ENCODE measurements around the gene GPX8. TPM values are rescaled to one million over a fixed set of nuclear protein-coding genes. Genes with fewer than 3 reads are reported as not detected.

The GPX8 gene
- total and polyA plus RNA-seq, 9 of the 15 experiments (the other 6 are each of a cell fraction or from before 2014, with no cell fraction given): 0.62 to 1.8 (median 1.2) TPM

GRCh38 chr5:55136521-55136920, 23.4 kb upstream of the GPX8 start (continued):
- TF ChIP-seq, protein P1, sequence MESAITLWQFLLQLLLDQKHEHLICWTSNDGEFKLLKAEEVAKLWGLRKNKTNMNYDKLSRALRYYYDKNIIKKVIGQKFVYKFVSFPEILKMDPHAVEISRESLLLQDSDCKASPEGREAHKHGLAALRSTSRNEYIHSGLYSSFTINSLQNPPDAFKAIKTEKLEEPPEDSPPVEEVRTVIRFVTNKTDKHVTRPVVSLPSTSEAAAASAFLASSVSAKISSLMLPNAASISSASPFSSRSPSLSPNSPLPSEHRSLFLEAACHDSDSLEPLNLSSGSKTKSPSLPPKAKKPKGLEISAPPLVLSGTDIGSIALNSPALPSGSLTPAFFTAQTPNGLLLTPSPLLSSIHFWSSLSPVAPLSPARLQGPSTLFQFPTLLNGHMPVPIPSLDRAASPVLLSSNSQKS (CRISPR knock-in tag; IDR thresholded peaks at IDR 0.05): no peak
- TF ChIP-seq ZNF274 (IDR thresholded peaks at IDR 0.05; ENCODE audit: borderline replicate concordance, low read depth, low read length) (no peak), MEIS2 (IDR thresholded peaks at IDR 0.05; ENCODE audit: partially characterized antibody) (no peak), ZNF445 (CRISPR knock-in tag; IDR thresholded peaks at IDR 0.05; ENCODE audit: low read depth) (no peak), RFX1 (IDR thresholded peaks at IDR 0.05) (no peak), ZNF12 (CRISPR knock-in tag; IDR thresholded peaks at IDR 0.05) (no peak), POLR3A (IDR thresholded peaks at IDR 0.05; ENCODE audit: borderline replicate concordance, extremely low read depth, insufficient read depth, insufficient read length) (no peak)
- TF ChIP-seq, protein P2, sequence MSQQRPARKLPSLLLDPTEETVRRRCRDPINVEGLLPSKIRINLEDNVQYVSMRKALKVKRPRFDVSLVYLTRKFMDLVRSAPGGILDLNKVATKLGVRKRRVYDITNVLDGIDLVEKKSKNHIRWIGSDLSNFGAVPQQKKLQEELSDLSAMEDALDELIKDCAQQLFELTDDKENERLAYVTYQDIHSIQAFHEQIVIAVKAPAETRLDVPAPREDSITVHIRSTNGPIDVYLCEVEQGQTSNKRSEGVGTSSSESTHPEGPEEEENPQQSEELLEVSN (IDR thresholded peaks at IDR 0.05; ENCODE audit: borderline replicate concordance in 1 of 2, extremely low read depth in 1 of 2, insufficient read depth in 1 of 2, insufficient read length in 1 of 2, low read depth in 1 of 2, low read length in 1 of 2, poor library complexity in 1 of 2, severe bottlenecking in 1 of 2): no peak
